ENCODE measurements around the gene C8G.

DNA sequence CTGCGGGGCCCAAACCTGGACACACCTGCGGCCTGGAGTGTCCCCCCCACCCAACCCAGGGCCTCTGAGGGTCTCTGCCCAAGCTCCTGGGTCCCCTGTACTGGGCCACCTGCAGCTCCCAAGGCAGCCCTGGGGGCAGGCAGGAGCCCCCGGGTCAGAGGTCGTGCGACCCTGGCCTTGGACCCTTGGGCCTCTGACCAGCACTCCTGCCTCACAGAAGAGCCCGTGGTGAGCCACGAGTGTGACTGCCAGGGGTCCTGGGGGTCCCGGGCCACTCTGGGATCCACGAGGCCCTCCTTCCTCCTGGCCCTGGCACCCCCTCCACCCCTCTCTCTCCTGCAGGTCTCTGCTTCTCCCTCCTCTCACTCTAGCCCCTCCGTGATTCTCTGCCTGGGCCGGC lies 27.3 kb downstream of the C8G start:
- TF ChIP-seq, protein P1, sequence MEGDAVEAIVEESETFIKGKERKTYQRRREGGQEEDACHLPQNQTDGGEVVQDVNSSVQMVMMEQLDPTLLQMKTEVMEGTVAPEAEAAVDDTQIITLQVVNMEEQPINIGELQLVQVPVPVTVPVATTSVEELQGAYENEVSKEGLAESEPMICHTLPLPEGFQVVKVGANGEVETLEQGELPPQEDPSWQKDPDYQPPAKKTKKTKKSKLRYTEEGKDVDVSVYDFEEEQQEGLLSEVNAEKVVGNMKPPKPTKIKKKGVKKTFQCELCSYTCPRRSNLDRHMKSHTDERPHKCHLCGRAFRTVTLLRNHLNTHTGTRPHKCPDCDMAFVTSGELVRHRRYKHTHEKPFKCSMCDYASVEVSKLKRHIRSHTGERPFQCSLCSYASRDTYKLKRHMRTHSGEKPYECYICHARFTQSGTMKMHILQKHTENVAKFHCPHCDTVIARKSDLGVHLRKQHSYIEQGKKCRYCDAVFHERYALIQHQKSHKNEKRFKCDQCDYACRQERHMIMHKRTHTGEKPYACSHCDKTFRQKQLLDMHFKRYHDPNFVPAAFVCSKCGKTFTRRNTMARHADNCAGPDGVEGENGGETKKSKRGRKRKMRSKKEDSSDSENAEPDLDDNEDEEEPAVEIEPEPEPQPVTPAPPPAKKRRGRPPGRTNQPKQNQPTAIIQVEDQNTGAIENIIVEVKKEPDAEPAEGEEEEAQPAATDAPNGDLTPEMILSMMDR (IDR thresholded peaks at IDR 0.05): no peak
- no peak for TF ChIP-seq ZFX (IDR thresholded peaks at IDR 0.05; ENCODE audit: borderline replicate concordance)

Data from 22Rv1 (cell line).